ENCODE measurements around the gene IKZF5. TPM values are rescaled to one million over a fixed set of nuclear protein-coding genes. Genes with fewer than 3 reads are reported as not detected.

IKZF5 gene
- total and polyA plus RNA-seq, 5 donors = 5.7 to 15.0 (median 12.3) TPM

- intact Hi-C loops (cut with DNase I) = no loop called here
- Histone ChIP-seq H3K27me3 (ENCODE audit: control insufficient read depth, insufficient read depth) (no peaks in the 10 kb centered on the region), H3K4me1 (ENCODE audit: control insufficient read depth, insufficient read depth, low read length) (peaks cover 1% of the 10 kb centered on the region), H3K9me3 (ENCODE audit: control insufficient read depth, low read length) (no peaks in the 10 kb centered on the region), H3K27ac (ENCODE audit: low read length) (no peak overlapping the region), H3K4me3 (ENCODE audit: low read length) (no peak overlapping the region)
- DNase-seq (no peak), ATAC-seq (no peak)
Observed at GRCh38 chr10:123034332-123034731, 25.7 kb upstream of the IKZF5 start.

- Histone ChIP-seq H3K27me3 (ENCODE audit: control insufficient read depth, insufficient read depth) (no peaks in the 10 kb centered on the region), H3K27ac (ENCODE audit: low read length) (no peak overlapping the region), H3K4me3 (ENCODE audit: low read length) (no peak overlapping the region), H3K4me1 (ENCODE audit: control insufficient read depth, insufficient read depth, low read length) (peaks cover 1% of the 10 kb centered on the region), H3K9me3 (ENCODE audit: control insufficient read depth, low read length) (no peaks in the 10 kb centered on the region)
- no peak for ATAC-seq
- DNase-seq = no peak
- intact Hi-C loops (cut with DNase I) = no loop called here
- 68% methylated on average over 1 of the region's 1 CpG for WGBS
Observed at GRCh38 chr10:123031124-123031523, 22.5 kb upstream of the IKZF5 start.

DNA sequence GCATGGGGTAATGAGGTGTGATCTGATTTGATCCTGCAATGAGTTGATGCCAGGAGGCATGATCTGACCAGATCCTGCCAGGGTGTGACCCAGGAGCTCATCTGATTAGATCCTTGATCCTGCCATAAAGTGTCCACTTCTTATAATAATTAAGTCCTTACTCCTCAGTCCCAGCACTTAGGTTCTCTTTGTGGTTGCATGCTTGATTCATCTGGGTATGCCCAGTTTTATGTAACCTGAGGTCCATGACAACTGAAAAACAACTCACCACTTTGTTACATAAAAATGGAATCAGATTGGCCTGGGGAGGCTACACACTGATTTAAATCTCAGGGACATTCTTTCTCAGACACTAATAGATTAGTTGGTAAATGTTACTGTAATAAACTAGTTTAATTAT is 19.3 kb upstream of the IKZF5 start:
- DNase-seq = no peak
- H3K4me1 ChIP-seq (ENCODE audit: control insufficient read depth, insufficient read depth, low read length) = peaks cover 1% of the 10 kb centered on the region
- no peak overlapping the region for H3K27ac ChIP-seq (ENCODE audit: low read length)
- intact Hi-C loops (cut with DNase I) = no loop called here
- ATAC-seq = no peak
- H3K4me3 ChIP-seq (ENCODE audit: low read length) = no peak overlapping the region
- no peaks in the 10 kb centered on the region for H3K9me3 ChIP-seq (ENCODE audit: control insufficient read depth, low read length)
- H3K27me3 ChIP-seq (ENCODE audit: control insufficient read depth, insufficient read depth) = no peaks in the 10 kb centered on the region

DNA sequence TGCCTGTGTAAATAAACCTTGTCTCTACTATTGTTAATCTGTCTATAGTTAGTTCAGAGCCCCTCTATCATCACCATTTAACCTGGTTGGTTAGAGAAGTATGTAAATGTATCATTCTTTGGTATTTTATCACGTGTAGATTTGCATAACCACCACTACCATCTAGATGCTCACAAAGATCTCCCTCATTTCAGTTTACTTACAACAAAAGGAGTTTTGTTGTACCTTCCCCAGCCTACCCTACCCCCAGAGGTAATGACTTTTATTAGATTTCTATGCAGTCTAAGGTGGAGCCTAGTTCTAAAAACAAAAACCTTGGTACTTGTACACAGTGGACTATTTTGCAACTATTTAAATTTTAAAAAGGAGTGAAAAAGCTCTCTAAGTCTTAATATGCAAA is 17.7 kb upstream of the IKZF5 start:
- DNase-seq = no peak
- no peaks in the 10 kb centered on the region for H3K27me3 ChIP-seq (ENCODE audit: control insufficient read depth, insufficient read depth)
- 55% methylated on average over 1 of the region's 1 CpG for WGBS
- no peaks in the 10 kb centered on the region for H3K4me1 ChIP-seq (ENCODE audit: control insufficient read depth, insufficient read depth, low read length)
- no peak overlapping the region for H3K27ac ChIP-seq (ENCODE audit: low read length)
- intact Hi-C loops (cut with DNase I) = no loop called here
- no peak for ATAC-seq
- no peaks in the 10 kb centered on the region for H3K9me3 ChIP-seq (ENCODE audit: control insufficient read depth, low read length)
- no peak overlapping the region for H3K4me3 ChIP-seq (ENCODE audit: low read length)

GRCh38 chr10:123024540-123024939 is 15.9 kb upstream of the IKZF5 start:
- 92% methylated on average over 2 of the region's 2 CpGs for WGBS

GRCh38 chr10:123021517-123021916 is 12.9 kb upstream of the IKZF5 start:
- H3K27me3 ChIP-seq (ENCODE audit: control insufficient read depth, insufficient read depth) = no peaks in the 10 kb centered on the region

More at GRCh38 chr10:123024540-123024939, 15.9 kb upstream of the IKZF5 start:
- H3K27me3 ChIP-seq (ENCODE audit: control insufficient read depth, insufficient read depth) = no peaks in the 10 kb centered on the region
- H3K27ac ChIP-seq (ENCODE audit: low read length) = no peak overlapping the region
- intact Hi-C loops (cut with DNase I) = no loop called here
- H3K9me3 ChIP-seq (ENCODE audit: control insufficient read depth, low read length) = no peaks in the 10 kb centered on the region
- no peak overlapping the region for H3K4me3 ChIP-seq (ENCODE audit: low read length)
- DNase-seq = no peak
- ATAC-seq = no peak
- no peaks in the 10 kb centered on the region for H3K4me1 ChIP-seq (ENCODE audit: control insufficient read depth, insufficient read depth, low read length)

DNA sequence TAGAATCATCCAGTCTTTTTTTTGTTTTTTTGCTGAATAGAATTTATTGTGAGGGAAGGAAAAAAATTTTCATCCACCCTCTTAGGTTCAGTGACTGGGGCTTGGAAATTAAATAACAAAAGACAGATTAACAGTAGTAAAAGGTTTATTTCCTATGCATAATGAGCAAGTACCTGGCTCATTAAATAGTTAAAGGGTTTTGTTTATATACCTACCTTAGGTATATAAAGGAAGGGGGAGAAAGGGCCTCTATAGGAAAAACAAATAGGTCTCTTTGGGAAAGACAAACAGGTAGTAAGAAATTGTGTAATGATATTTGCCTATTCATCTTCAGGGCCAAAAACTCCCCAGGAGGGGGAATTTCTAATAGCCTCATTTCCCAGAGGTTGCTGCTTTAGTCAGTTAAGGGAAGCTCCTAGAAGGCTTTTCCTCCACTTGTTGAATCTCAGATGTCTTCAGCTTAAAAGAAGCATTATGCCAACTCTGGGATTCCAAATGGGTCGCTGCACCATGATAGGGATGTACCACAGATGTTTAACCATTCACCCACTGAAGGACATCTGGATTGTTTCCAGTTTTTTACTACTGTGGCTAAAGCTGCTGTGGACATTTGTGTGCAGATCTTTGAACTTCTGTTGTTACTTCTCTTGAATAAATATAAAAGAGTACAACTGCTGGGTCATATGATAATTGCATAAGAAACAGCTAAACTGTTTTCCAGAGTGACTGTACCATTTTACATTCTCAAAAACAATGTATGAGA is 11.5 kb upstream of the IKZF5 start:
- Histone ChIP-seq H3K27me3 (ENCODE audit: control insufficient read depth, insufficient read depth) (no peaks in the 10 kb centered on the region), H3K9me3 (ENCODE audit: control insufficient read depth, low read length) (no peaks in the 10 kb centered on the region), H3K27ac (ENCODE audit: low read length) (no peak overlapping the region), H3K4me1 (ENCODE audit: control insufficient read depth, insufficient read depth, low read length) (no peaks in the 10 kb centered on the region), H3K4me3 (ENCODE audit: low read length) (no peak overlapping the region)
- intact Hi-C loops (cut with DNase I) = no loop called here
- no peak for ATAC-seq
- no peak for DNase-seq
- 77% methylated on average over 1 of the region's 1 CpG for WGBS

More at GRCh38 chr10:123021517-123021916, 12.9 kb upstream of the IKZF5 start:
- Histone ChIP-seq H3K9me3 (ENCODE audit: control insufficient read depth, low read length) (no peaks in the 10 kb centered on the region), H3K4me1 (ENCODE audit: control insufficient read depth, insufficient read depth, low read length) (no peaks in the 10 kb centered on the region), H3K27ac (ENCODE audit: low read length) (no peak overlapping the region), H3K4me3 (ENCODE audit: low read length) (no peak overlapping the region)
- intact Hi-C loops (cut with DNase I) = no loop called here
- 70% methylated on average over 3 of the region's 3 CpGs for WGBS
- DNase-seq (no peak), ATAC-seq (no peak)

- intact Hi-C loops (cut with DNase I) = no loop called here
- WGBS = 91% methylated on average over 3 of the region's 3 CpGs
- Histone ChIP-seq H3K27me3 (ENCODE audit: control insufficient read depth, insufficient read depth) (no peaks in the 10 kb centered on the region), H3K4me3 (ENCODE audit: low read length) (no peak overlapping the region), H3K9me3 (ENCODE audit: control insufficient read depth, low read length) (no peaks in the 10 kb centered on the region), H3K4me1 (ENCODE audit: control insufficient read depth, insufficient read depth, low read length) (no peaks in the 10 kb centered on the region), H3K27ac (ENCODE audit: low read length) (no peak overlapping the region)
- ATAC-seq (no peak), DNase-seq (no peak)
Observed at GRCh38 chr10:123019264-123019663, 10.7 kb upstream of the IKZF5 start.

DNA sequence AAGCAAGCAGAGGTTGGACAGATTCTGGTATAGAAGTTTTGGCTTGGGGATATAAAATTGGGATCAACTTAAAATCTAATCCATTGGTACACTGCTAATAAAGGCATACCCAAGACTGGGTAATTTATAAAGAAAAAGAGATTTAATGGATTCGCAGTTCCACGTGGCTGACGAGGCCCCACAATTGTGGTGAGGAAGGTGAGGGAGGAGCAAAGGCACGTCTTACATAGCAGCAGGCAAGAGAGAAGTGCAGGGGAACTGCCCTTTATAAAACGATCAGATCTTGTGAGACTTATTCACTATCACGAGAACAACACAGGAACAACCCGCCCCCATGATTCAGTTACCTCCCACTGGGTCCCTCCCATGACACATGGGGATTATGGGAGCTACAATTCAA is 9.9 kb upstream of the IKZF5 start:
- Histone ChIP-seq H3K4me3 (ENCODE audit: low read length) (no peak overlapping the region), H3K27ac (ENCODE audit: low read length) (no peak overlapping the region), H3K4me1 (ENCODE audit: control insufficient read depth, insufficient read depth, low read length) (no peaks in the 10 kb centered on the region), H3K9me3 (ENCODE audit: control insufficient read depth, low read length) (no peaks in the 10 kb centered on the region), H3K27me3 (ENCODE audit: control insufficient read depth, insufficient read depth) (no peaks in the 10 kb centered on the region)
- ATAC-seq = no peak
- 78% methylated on average over 7 of the region's 7 CpGs for WGBS
- DNase-seq = no peak
- intact Hi-C loops (cut with DNase I) = no loop called here

GRCh38 chr10:123017421-123018165 is 9.0 kb upstream of the IKZF5 start:
- H3K27ac ChIP-seq (ENCODE audit: low read length) = no peak overlapping the region
- H3K4me3 ChIP-seq (ENCODE audit: low read length) = no peak overlapping the region
- DNase-seq (no peak), ATAC-seq (no peak)
- no peaks in the 10 kb centered on the region for H3K27me3 ChIP-seq (ENCODE audit: control insufficient read depth, insufficient read depth)
- H3K9me3 ChIP-seq (ENCODE audit: control insufficient read depth, low read length) = no peaks in the 10 kb centered on the region
- H3K4me1 ChIP-seq (ENCODE audit: control insufficient read depth, insufficient read depth, low read length) = no peaks in the 10 kb centered on the region
- 79% methylated on average over 9 of the region's 9 CpGs for WGBS
- intact Hi-C loops (cut with DNase I) = no loop called here

GRCh38 chr10:123016228-123016627 is 7.6 kb upstream of the IKZF5 start:
- DNase-seq (no peak), ATAC-seq (no peak)
- H3K4me3 ChIP-seq (ENCODE audit: low read length) = no peak overlapping the region
- 94% methylated on average over 4 of the region's 4 CpGs for WGBS
- H3K9me3 ChIP-seq (ENCODE audit: control insufficient read depth, low read length) = no peaks in the 10 kb centered on the region
- intact Hi-C loops (cut with DNase I) = no loop called here
- H3K27ac ChIP-seq (ENCODE audit: low read length) = no peak overlapping the region
- H3K27me3 ChIP-seq (ENCODE audit: control insufficient read depth, insufficient read depth) = no peaks in the 10 kb centered on the region
- no peaks in the 10 kb centered on the region for H3K4me1 ChIP-seq (ENCODE audit: control insufficient read depth, insufficient read depth, low read length)
